K562 (cell line): ENCODE measurements around the gene CLSTN1. TPM values are rescaled to one million over a fixed set of nuclear protein-coding genes. Genes with fewer than 3 reads are reported as not detected.

Experiments used
- ATAC-seq: fragments of 200-7000 bp; cut with Tn5 transposase; 3 replicates; pipeline ENCODE4 v1.9.1; 2020; ENCODE audit warnings: moderate library complexity
- BruUV-seq: library from RNA; stranded (reverse); fragments of 400-500 nt; replicated peaks from 2 replicates; lab custom pipeline; 2021; lab: Mats Ljungman, UMichigan
- CTCF ChIA-PET: fragments of 300-600 bp; formaldehyde crosslinking; extraction: SDS; loops from one replicate; lab custom pipeline; 2021; ENCODE audit warnings: low intra/inter-chr PET ratio; lab: Yijun Ruan, JAX
- POLR2A ChIA-PET: fragments of 300-600, 350-650 bp; sonication (Branson Sonifier 250); formaldehyde crosslinking; extraction: SDS; loops from one replicate; lab custom pipeline; 2021; ENCODE audit warnings: antibody characterized with exemption, inconsistent platforms; lab: Yijun Ruan, JAX
- DNase-seq, 4 experiments: peaks; one replicate each; pipeline versions ENCODE4 v3.0.0 to v3.0.0-alpha.2; 2011 to 2018; ENCODE audit warnings: low spot score in 3 of 4, mixed read lengths in 3 of 4; ENCODE audit errors: extremely low read depth in 1 of 4
- FAIRE-seq: peaks from 2 replicates; lab custom pipeline; 2011; peaks lifted over from hg19 to GRCh38; lab: Jason Lieb, UNC
- H2AFZ ChIP-seq: 2 replicates; pipeline ENCODE4 v1.6.0; 2011; ENCODE audit warnings: low read depth, low read length, control low read depth, inconsistent platforms
- H3K27ac ChIP-seq: fragments of 200-600 bp; 3 replicates; pipeline ENCODE4 v1.8.0; 2011; ENCODE audit warnings: low read depth, mild to moderate bottlenecking, control low read depth, inconsistent platforms, low read length, moderate library complexity, mixed read lengths; ENCODE audit errors: extremely low read depth
- H3K27me3 ChIP-seq, 2 experiments: fragments of 300-600 bp in 1 of 2; 2 replicates in 1 of 2; 3 replicates in 1 of 2; pipeline versions ENCODE4 v1.6.0 to v1.8.0; 2011; ENCODE audit warnings: inconsistent platforms in 2 of 2, low read length in 2 of 2, mild to moderate bottlenecking in 1 of 2, mixed read lengths in 1 of 2, moderate library complexity in 1 of 2; ENCODE audit not compliant: control insufficient read depth in 2 of 2, insufficient read depth in 2 of 2
- H3K36me3 ChIP-seq: fragments of 300-600 bp; 3 replicates; pipeline ENCODE4 v1.8.0; 2011; ENCODE audit warnings: mild to moderate bottlenecking, low read length, inconsistent platforms; ENCODE audit not compliant: control insufficient read depth, insufficient read depth
- H3K4me1 ChIP-seq, 2 experiments: fragments of 200-600 bp in 1 of 2; replicated peaks in 1 of 2; 2 replicates in 1 of 2; 3 replicates in 1 of 2; pipeline versions ENCODE4 v1.5.1 to v1.8.0; 2011; ENCODE audit warnings: inconsistent platforms in 2 of 2, low read length in 2 of 2, mild to moderate bottlenecking in 1 of 2, mixed read lengths in 1 of 2, moderate library complexity in 1 of 2; ENCODE audit not compliant: control insufficient read depth in 2 of 2, insufficient read depth in 2 of 2
- H3K4me2 ChIP-seq: 2 replicates; pipeline ENCODE4 v1.6.1; 2011; ENCODE audit warnings: low read length, control low read depth, inconsistent platforms, mixed read lengths; ENCODE audit not compliant: insufficient read depth
- H3K4me3 ChIP-seq: fragments of 200-600 bp; sonication (generic), shearing (Covaris generic); 2 replicates; pipeline ENCODE4 v1.5.1; 2016; ENCODE audit warnings: control low read depth, inconsistent platforms
- H3K79me2 ChIP-seq: fragments of 200-600 bp; 3 replicates; pipeline ENCODE4 v1.8.0; 2011; ENCODE audit warnings: low read length, inconsistent platforms; ENCODE audit not compliant: control insufficient read depth, insufficient read depth
- H3K9ac ChIP-seq, 2 experiments: 2 replicates each; pipeline versions ENCODE4 v1.6.0 to v1.6.1; 2011; ENCODE audit warnings: low read depth in 2 of 2, low read length in 2 of 2, control low read depth in 1 of 2, inconsistent platforms in 1 of 2, mild to moderate bottlenecking in 1 of 2, mixed read lengths in 1 of 2; ENCODE audit not compliant: insufficient read depth in 1 of 2
- H3K9me1 ChIP-seq: one replicate; pipeline ENCODE4 v1.6.0; 2011; ENCODE audit warnings: inconsistent platforms, mild to moderate bottlenecking, low read length, moderate library complexity; ENCODE audit not compliant: control insufficient read depth, insufficient read depth
- H3K9me3 ChIP-seq: replicated peaks from 2 replicates; pipeline ENCODE4 v1.5.1; 2011; ENCODE audit warnings: low read depth, low read length, inconsistent platforms; ENCODE audit not compliant: control insufficient read depth, insufficient read depth
- H4K20me1 ChIP-seq: replicated peaks from 2 replicates; pipeline ENCODE4 v1.6.1; 2011; ENCODE audit warnings: low read length, inconsistent platforms, mixed read lengths; ENCODE audit not compliant: control insufficient read depth, insufficient read depth
- CHD1 ChIP-seq: fragments of 200-600 bp; sonication (generic); IDR thresholded peaks from one replicate; pipeline ENCODE4 v1.6.1; 2012; ENCODE audit warnings: mild to moderate bottlenecking, moderate library complexity, low read length, inconsistent platforms
- FOXO4 ChIP-seq: fragments of 450-650 bp; formaldehyde crosslinking; IDR thresholded peaks from 2 replicates; pipeline ENCODE4 v1.4.0; 2020; ENCODE audit warnings: mild to moderate bottlenecking, moderate library complexity
- GABPA ChIP-seq: fragments of 200-800 bp; sonication (Bioruptor generic); conservative IDR thresholded peaks from 2 replicates; pipeline ENCODE4 v1.6.1; 2016; ENCODE audit warnings: low read depth, missing genetic modification characterization, missing compliant biosample characterization
- HDAC1 ChIP-seq, 2 experiments: fragments of 450-650 bp; IDR thresholded peaks; 2 replicates each; pipeline ENCODE4 v1.6.1; 2016 to 2017; ENCODE audit warnings: inconsistent platforms in 1 of 2, mild to moderate bottlenecking in 1 of 2, moderate library complexity in 1 of 2
- IFI16 ChIP-seq: fragments of 250-450 bp; sonication (Bioruptor Pico); IDR thresholded peaks from 2 replicates; pipeline ENCODE4 v2.1.2; 2022; ENCODE audit warnings: mild to moderate bottlenecking, inconsistent platforms
- JUNB ChIP-seq: fragments of 450-650 bp; formaldehyde crosslinking; conservative IDR thresholded peaks from 2 replicates; pipeline ENCODE4 v1.4.0; 2020; ENCODE audit warnings: mild to moderate bottlenecking
- KHSRP ChIP-seq: fragments of 450-650 bp; IDR thresholded peaks from 2 replicates; pipeline ENCODE4 v1.6.1; 2017
- MCM7 ChIP-seq, 2 experiments: fragments of 450-650 bp; IDR thresholded peaks; 2 replicates each; pipeline ENCODE4 v1.6.1; 2016 to 2018
- MYC ChIP-seq, 2 experiments: fragments of 250-450 bp in 1 of 2; sonication (Bioruptor Pico) in 1 of 2; IDR thresholded peaks; 2 replicates each; pipeline versions ENCODE4 v1.5.1 to v1.6.1; 2012 to 2021; ENCODE audit warnings: low read depth in 2 of 2, borderline replicate concordance in 1 of 2, improper control_type of control experiment in 1 of 2, low read length in 1 of 2, mild to moderate bottlenecking in 1 of 2, moderate library complexity in 1 of 2
- NR0B1 ChIP-seq: fragments of 450-650 bp; IDR thresholded peaks from one replicate; pipeline ENCODE4 v1.6.1; 2018; ENCODE audit warnings: mild to moderate bottlenecking, moderate library complexity; ENCODE audit not compliant: partially characterized antibody
- SNAPC5 ChIP-seq: fragments of 250-450 bp; sonication (Bioruptor Pico); IDR thresholded peaks from 2 replicates; pipeline ENCODE4 v1.8.0; 2021; ENCODE audit warnings: moderate library complexity, mild to moderate bottlenecking, inconsistent platforms
- THRAP3 ChIP-seq: fragments of 450-650 bp; IDR thresholded peaks from 2 replicates; pipeline ENCODE4 v1.6.1; 2016; ENCODE audit warnings: mild to moderate bottlenecking, inconsistent platforms, borderline replicate concordance
- ZNF134 ChIP-seq: fragments of 250-450 bp; sonication (Bioruptor Pico); conservative IDR thresholded peaks from 2 replicates; pipeline ENCODE4 v1.4.0; 2020
- ZNF232 ChIP-seq: sonication (generic); formaldehyde crosslinking; IDR thresholded peaks from 2 replicates; pipeline ENCODE4 v1.8.0; 2022; ENCODE audit warnings: mild to moderate bottlenecking, missing genetic modification reagents
- ZNF3 ChIP-seq: fragments of 250-450 bp; sonication (Bioruptor Pico); IDR thresholded peaks from 2 replicates; pipeline ENCODE4 v1.5.0; 2021; ENCODE audit warnings: mild to moderate bottlenecking, moderate library complexity
- ZNF707 ChIP-seq: fragments of 250-450 bp; sonication (Bioruptor Pico); conservative IDR thresholded peaks from 2 replicates; pipeline ENCODE4 v1.8.0; 2022; ENCODE audit warnings: inconsistent platforms, mild to moderate bottlenecking, moderate library complexity
- ZNF79 ChIP-seq: fragments of 250-450 bp; sonication (Bioruptor Pico); IDR thresholded peaks from 2 replicates; pipeline ENCODE4 v1.4.0; 2020; ENCODE audit warnings: low read depth, mild to moderate bottlenecking, moderate library complexity
- WGBS: fragments of 100-300 bp; shearing (Covaris generic); methylation state at CpG from one replicate; pipeline ENCODE4 v1.1.6; 2016; ENCODE audit warnings: low coverage, mixed read lengths; ENCODE audit not compliant: insufficient coverage; ENCODE audit errors: missing lambda C conversion rate; 5-methylcytosine and 5-hydroxymethylcytosine counted together
- in situ Hi-C: fragments of 300-500 bp; cut with MboI; formaldehyde crosslinking; loops from 4 replicates; pipeline ENCODE4 v1.15.0; 2018; ENCODE audit warnings: inconsistent platforms, mixed read lengths
- intact Hi-C: fragments of 100-400 bp; cut with micrococcal nuclease; formaldehyde crosslinking; loops from 2 replicates; pipeline ENCODE4 v1.14.2; 2022
- polyA plus RNA-seq, 8 experiments: library from polyadenylated mRNA; depleted of rRNA in 4 of 8; stranded (reverse) in 5 of 8; unstranded in 3 of 8; fragments of >200 nt; fragmentation: Nextera tagmentation in 2 of 8; fragmentation: Illumina TruSeq in 1 of 8; extraction: Ambion mirVana in 2 of 8; extraction: Trizol in 1 of 8; gene quantifications; 2 replicates each; pipeline versions ENCODE4 v1.2.1 to v1.2.3, GENCODE V29; 2011 to 2014; ENCODE audit warnings: inconsistent platforms in 1 of 8, missing spikeins in 1 of 8
- total RNA-seq, 7 experiments: library from RNA; depleted of rRNA in 6 of 7; stranded (reverse); fragments of >200 nt in 6 of 7; fragmentation: Illumina TruSeq in 2 of 7; extraction: Trizol in 2 of 7; gene quantifications; 2 replicates each; pipeline versions ENCODE4 v1.2.1 to v1.2.3, GENCODE V29; 2011 to 2021; ENCODE audit warnings: low replicate concordance in 1 of 7
- TF ChIP-seq, protein P1 (sequence below), 2 experiments: fragments of 450-650 bp in 1 of 2; sonication (generic) in 1 of 2; formaldehyde crosslinking; conservative IDR thresholded peaks; 2 replicates each; pipeline versions ENCODE4 v1.4.0 to v1.8.1; 2020 to 2022; ENCODE audit warnings: mild to moderate bottlenecking in 1 of 2, missing genetic modification reagents in 1 of 2

Gene CLSTN1
- total and polyA plus RNA-seq, 9 of the 15 experiments (the other 6 are each of a cell fraction or from before 2014, with no cell fraction given): 1.1 to 32.5 (median 13.3) TPM

DNA sequence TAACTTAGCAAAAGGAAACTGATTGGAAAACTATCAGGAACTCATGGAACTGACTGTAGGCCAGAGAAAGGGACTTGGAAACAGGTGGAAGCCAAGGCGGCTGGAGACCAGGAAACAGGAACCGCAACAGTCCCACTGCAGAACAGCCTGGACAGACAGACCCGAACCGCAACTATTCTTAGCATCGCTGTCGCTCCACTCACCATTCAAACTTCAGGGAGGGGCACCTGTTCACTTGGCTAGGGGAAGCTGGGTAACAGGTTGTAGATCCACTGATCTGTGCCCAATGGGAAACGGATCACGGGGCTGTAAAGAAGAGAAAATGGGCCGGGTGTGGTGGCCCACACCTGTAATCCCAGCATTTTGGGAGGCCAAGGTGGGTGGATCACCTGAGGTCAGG is 61.9 kb downstream of the CLSTN1 start:
- FAIRE-seq (no peak), DNase-seq (no peak), ATAC-seq (no peak)
- H3K27me3 ChIP-seq: no peaks in the 10 kb centered on the region
- H3K36me3 ChIP-seq: no peaks in the 10 kb centered on the region
- 66% methylated on average over 9 of the region's 9 CpGs for WGBS
- no peaks in the 10 kb centered on the region for H4K20me1 ChIP-seq
- intact Hi-C loops (no loop called here), in situ Hi-C loops (no loop called here)
- H3K4me2 ChIP-seq: no peak overlapping the region
- H3K4me1 ChIP-seq: peaks cover 11 to 14% of the 10 kb centered on the region in 2 experiments; a peak in 4 of 5 replicates
- H3K27ac ChIP-seq: no peak overlapping the region
- no peak overlapping the region for H2AFZ ChIP-seq
- no TSS peak for BruUV-seq
- H3K4me3 ChIP-seq: no peak overlapping the region
- no peaks in the 10 kb centered on the region for H3K9me1 ChIP-seq
- H3K9ac ChIP-seq: no peak overlapping the region
- no peaks in the 10 kb centered on the region for H3K9me3 ChIP-seq
- CTCF ChIA-PET: interaction anchor here (0.7 kb wide), 1 partner anchor 147 kb away, joined by 3 read pairs; no protein-coding TSS in a partner anchor
- POLR2A ChIA-PET: interaction anchor here (1.4 kb wide), 1 partner anchor 9 kb away, joined by 7 read pairs; no protein-coding TSS in a partner anchor
- H3K79me2 ChIP-seq: no peaks in the 10 kb centered on the region
- TF ChIP-seq ZNF79 (no peak), HDAC1 (IDR thresholded peaks at IDR 0.05) (no peak), JUNB (CRISPR knock-in tag) (no peak), THRAP3 (no peak), NR0B1 (no peak), SNAPC5 (no peak), MCM7 (IDR thresholded peaks at IDR 0.05) (no peak), FOXO4 (CRISPR knock-in tag) (no peak), ZNF232 (CRISPR knock-in tag) (no peak), ZNF3 (CRISPR knock-in tag) (no peak), CHD1 (no peak), MYC (IDR thresholded peaks at IDR 0.05; ENCODE audit: low read depth, low read length) (no peak), MYC (CRISPR knock-in tag; IDR thresholded peaks at IDR 0.05; ENCODE audit: borderline replicate concordance, low read depth) (no peak), ZNF134 (CRISPR knock-in tag) (no peak), GABPA (tag) (no peak), KHSRP (no peak), IFI16 (CRISPR knock-in tag) (no peak), ZNF707 (CRISPR knock-in tag) (no peak)
- TF ChIP-seq, protein P1, sequence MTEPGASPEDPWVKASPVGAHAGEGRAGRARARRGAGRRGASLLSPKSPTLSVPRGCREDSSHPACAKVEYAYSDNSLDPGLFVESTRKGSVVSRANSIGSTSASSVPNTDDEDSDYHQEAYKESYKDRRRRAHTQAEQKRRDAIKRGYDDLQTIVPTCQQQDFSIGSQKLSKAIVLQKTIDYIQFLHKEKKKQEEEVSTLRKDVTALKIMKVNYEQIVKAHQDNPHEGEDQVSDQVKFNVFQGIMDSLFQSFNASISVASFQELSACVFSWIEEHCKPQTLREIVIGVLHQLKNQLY (CRISPR knock-in tag; conservative IDR thresholded peaks at IDR 0.05): no peak
